ENCODE measurements around the gene CDX4. TPM values are rescaled to one million over a fixed set of nuclear protein-coding genes. Genes with fewer than 3 reads are reported as not detected.

Gene CDX4
- polyA plus RNA-seq, 1 donor (not counting 4 experiments of a cell fraction or from before 2014, with no cell fraction given): not detected

- Histone ChIP-seq H3K9me1 (ENCODE audit: control insufficient read depth, extremely low read depth, insufficient read depth, low read length) (no peaks in the 10 kb centered on the region), H3K4me1 (ENCODE audit: control insufficient read depth, extremely low read depth, insufficient read depth, low read length) (no peaks in the 10 kb centered on the region), H2AFZ (ENCODE audit: control insufficient read depth, low read length) (no peak overlapping the region), H3K79me2 (ENCODE audit: control insufficient read depth, insufficient read depth, low read length) (no peaks in the 10 kb centered on the region), H3K9ac (ENCODE audit: control insufficient read depth, extremely low read depth, insufficient read depth, low read length) (no peak overlapping the region), H3K27ac (ENCODE audit: control insufficient read depth, insufficient read depth, low read length) (no peak overlapping the region), H3K36me3 (ENCODE audit: control insufficient read depth in 2 of 2, extremely low read depth in 1 of 2, insufficient read depth in 2 of 2, low read length in 2 of 2) (no peaks in the 10 kb centered on the region), H3K27me3 (ENCODE audit: control insufficient read depth, extremely low read depth, insufficient read depth, low read length) (peaks cover 13% of the 10 kb centered on the region), H4K20me1 (ENCODE audit: control insufficient read depth, extremely low read depth, insufficient read depth, low read length) (no peaks in the 10 kb centered on the region), H3K4me3 (ENCODE audit: control insufficient read depth in 2 of 3, extremely low read depth in 1 of 3, insufficient read depth in 2 of 3, low read depth in 1 of 3, low read length in 3 of 3) (no peak overlapping the region), H3K4me2 (ENCODE audit: control insufficient read depth, extremely low read depth, insufficient read depth, low read depth, low read length) (no peak overlapping the region), H3K9me3 (ENCODE audit: control insufficient read depth, low read depth, low read length) (no peaks in the 10 kb centered on the region)
- dilution Hi-C loops (cut with MboI; ENCODE audit: extremely low pct_ligation_motif_present, low sequenced_read_pairs): no loop called here
- DNase-seq (ENCODE audit: low read depth, low spot score): no peak
- TF ChIP-seq EZH2 (IDR thresholded peaks at IDR 0.05; ENCODE audit: low read length) (no peak), CTCF (optimal IDR thresholded peaks at IDR 0.05 in 1 of 3, IDR thresholded peaks at IDR 0.05 in 1 of 3, conservative IDR thresholded peaks at IDR 0.05 in 1 of 3; ENCODE audit: extremely low read depth in 1 of 3, insufficient read depth in 2 of 3, low read length in 3 of 3) (no peak)
- no peak for FAIRE-seq
These were observed 46.6 kb upstream of the CDX4 start for GRCh38 chrX:73400136-73400748.

- no peak for FAIRE-seq
- TF ChIP-seq EZH2 (IDR thresholded peaks at IDR 0.05; ENCODE audit: low read length) (no peak), CTCF (optimal IDR thresholded peaks at IDR 0.05 in 1 of 3, IDR thresholded peaks at IDR 0.05 in 1 of 3, conservative IDR thresholded peaks at IDR 0.05 in 1 of 3; ENCODE audit: extremely low read depth in 1 of 3, insufficient read depth in 2 of 3, low read length in 3 of 3) (no peak)
These were observed 45.1 kb upstream of the CDX4 start for GRCh38 chrX:73401591-73402266.

More at GRCh38 chrX:73401591-73402266, 45.1 kb upstream of the CDX4 start:
- Histone ChIP-seq H3K9me1 (ENCODE audit: control insufficient read depth, extremely low read depth, insufficient read depth, low read length) (no peaks in the 10 kb centered on the region), H4K20me1 (ENCODE audit: control insufficient read depth, extremely low read depth, insufficient read depth, low read length) (no peaks in the 10 kb centered on the region), H3K27ac (ENCODE audit: control insufficient read depth, insufficient read depth, low read length) (no peak overlapping the region), H3K4me3 (ENCODE audit: control insufficient read depth in 2 of 3, extremely low read depth in 1 of 3, insufficient read depth in 2 of 3, low read depth in 1 of 3, low read length in 3 of 3) (no peak overlapping the region), H3K4me1 (ENCODE audit: control insufficient read depth, extremely low read depth, insufficient read depth, low read length) (no peaks in the 10 kb centered on the region), H3K27me3 (ENCODE audit: control insufficient read depth, extremely low read depth, insufficient read depth, low read length) (peaks cover 13% of the 10 kb centered on the region), H3K36me3 (ENCODE audit: control insufficient read depth in 2 of 2, extremely low read depth in 1 of 2, insufficient read depth in 2 of 2, low read length in 2 of 2) (no peaks in the 10 kb centered on the region), H3K79me2 (ENCODE audit: control insufficient read depth, insufficient read depth, low read length) (no peaks in the 10 kb centered on the region), H3K4me2 (ENCODE audit: control insufficient read depth, extremely low read depth, insufficient read depth, low read depth, low read length) (no peak overlapping the region), H2AFZ (ENCODE audit: control insufficient read depth, low read length) (no peak overlapping the region), H3K9ac (ENCODE audit: control insufficient read depth, extremely low read depth, insufficient read depth, low read length) (no peak overlapping the region), H3K9me3 (ENCODE audit: control insufficient read depth, low read depth, low read length) (no peaks in the 10 kb centered on the region)
- no peak for DNase-seq (ENCODE audit: low read depth, low spot score)
- dilution Hi-C loops (cut with MboI; ENCODE audit: extremely low pct_ligation_motif_present, low sequenced_read_pairs): no loop called here

All from keratinocyte (primary cell).